ENCODE data around the gene BEGAIN.

DNA sequence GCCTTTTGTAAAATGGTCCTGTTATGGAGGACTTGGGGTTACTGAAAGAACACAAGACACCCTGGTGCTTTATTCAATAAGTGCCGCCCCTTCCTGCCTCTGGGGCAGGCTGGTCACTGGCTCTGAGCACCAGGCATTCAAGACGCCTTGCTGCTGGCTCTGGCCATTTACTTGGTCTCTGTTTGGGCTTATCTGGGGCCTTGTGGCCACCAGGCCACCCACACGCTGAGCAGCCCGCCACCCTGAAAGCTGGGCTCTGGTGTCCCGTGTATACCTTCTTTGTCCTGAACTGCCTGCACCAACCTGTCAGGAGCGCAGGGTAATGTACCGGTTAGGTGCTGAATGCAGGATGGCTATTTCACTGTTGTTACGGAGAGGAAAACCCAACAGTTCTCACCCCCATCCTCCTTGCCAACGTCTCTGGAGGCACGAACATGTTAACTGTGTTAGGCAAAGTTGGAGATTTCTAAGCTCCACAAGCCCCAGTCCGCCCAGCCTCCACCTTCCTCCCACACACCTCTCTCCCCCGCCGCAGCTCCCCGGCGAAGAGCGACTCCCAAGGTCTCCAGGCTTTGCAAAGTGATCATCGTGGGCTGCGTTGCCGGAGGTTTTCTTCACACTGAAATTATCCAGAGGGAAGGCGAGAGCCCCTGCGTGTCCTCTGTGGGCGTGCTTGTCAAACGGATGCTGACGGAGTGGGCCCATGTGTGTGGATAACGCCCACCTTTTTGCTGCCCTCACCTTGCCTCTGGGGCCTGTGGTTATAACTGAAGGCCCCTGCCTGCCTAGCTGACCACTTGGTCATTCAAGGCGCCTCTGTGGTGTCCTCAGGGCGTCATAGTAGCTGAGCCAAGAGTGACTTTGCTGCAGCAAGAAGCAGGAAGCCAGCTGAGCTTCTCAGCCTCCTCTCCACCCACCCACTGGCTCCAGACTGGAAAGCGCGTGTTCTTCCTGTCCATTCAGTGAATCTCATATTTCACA is 18.8 kb upstream of the BEGAIN start:
- TF ChIP-seq, protein P1, sequence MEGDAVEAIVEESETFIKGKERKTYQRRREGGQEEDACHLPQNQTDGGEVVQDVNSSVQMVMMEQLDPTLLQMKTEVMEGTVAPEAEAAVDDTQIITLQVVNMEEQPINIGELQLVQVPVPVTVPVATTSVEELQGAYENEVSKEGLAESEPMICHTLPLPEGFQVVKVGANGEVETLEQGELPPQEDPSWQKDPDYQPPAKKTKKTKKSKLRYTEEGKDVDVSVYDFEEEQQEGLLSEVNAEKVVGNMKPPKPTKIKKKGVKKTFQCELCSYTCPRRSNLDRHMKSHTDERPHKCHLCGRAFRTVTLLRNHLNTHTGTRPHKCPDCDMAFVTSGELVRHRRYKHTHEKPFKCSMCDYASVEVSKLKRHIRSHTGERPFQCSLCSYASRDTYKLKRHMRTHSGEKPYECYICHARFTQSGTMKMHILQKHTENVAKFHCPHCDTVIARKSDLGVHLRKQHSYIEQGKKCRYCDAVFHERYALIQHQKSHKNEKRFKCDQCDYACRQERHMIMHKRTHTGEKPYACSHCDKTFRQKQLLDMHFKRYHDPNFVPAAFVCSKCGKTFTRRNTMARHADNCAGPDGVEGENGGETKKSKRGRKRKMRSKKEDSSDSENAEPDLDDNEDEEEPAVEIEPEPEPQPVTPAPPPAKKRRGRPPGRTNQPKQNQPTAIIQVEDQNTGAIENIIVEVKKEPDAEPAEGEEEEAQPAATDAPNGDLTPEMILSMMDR (IDR thresholded peaks at IDR 0.05), result no peak
- no peak for TF ChIP-seq POLR2A (IDR thresholded peaks at IDR 0.05)
